Breast epithelium (tissue), 4 donors: ENCODE measurements around the gene PRPF6. TPM values are rescaled to one million over a fixed set of nuclear protein-coding genes. Genes with fewer than 3 reads are reported as not detected.

Source experiments
- DNase-seq, 2 donors: peaks; one replicate each; pipeline ENCODE4 v3.0.0-alpha.2; 2019; ENCODE audit warnings: low spot score in 2 of 2
- H3K27ac ChIP-seq, 2 donors: fragments of 200-600 bp; sonication (generic) in 1 of 2; one replicate each; pipeline ENCODE4 v1.5.1; 2016 to 2019; ENCODE audit warnings: mild to moderate bottlenecking in 1 of 2
- H3K27me3 ChIP-seq, 2 donors: fragments of 200-600 bp; sonication (generic) in 1 of 2; one replicate each; pipeline versions ENCODE4 v1.5.1 to v1.6.0; 2017 to 2019; ENCODE audit warnings: control low read depth in 1 of 2, mild to moderate bottlenecking in 1 of 2
- H3K36me3 ChIP-seq: fragments of 200-600 bp; one replicate; pipeline ENCODE4 v1.5.1; 2019
- H3K4me1 ChIP-seq, 2 donors: fragments of 200-600 bp; sonication (generic); one replicate each; pipeline ENCODE4 v1.5.1; 2016 to 2019; ENCODE audit warnings: control low read depth in 1 of 2
- H3K4me3 ChIP-seq, 3 donors: fragments of 200-600 bp; sonication (generic); 1 replicate in 2 of 3; 2 replicates in 1 of 3; pipeline ENCODE4 v1.5.1; 2016 to 2019; ENCODE audit warnings: mild to moderate bottlenecking in 3 of 3, moderate library complexity in 2 of 3
- H3K9me3 ChIP-seq, 2 donors: fragments of 200-600 bp; sonication (generic) in 1 of 2; one replicate each; pipeline ENCODE4 v1.5.1; 2016 to 2019; ENCODE audit warnings: control low read depth in 1 of 2
- POLR2A ChIP-seq: fragments of 450-650 bp; IDR thresholded peaks from one replicate; pipeline ENCODE4 v1.6.1; 2016; ENCODE audit warnings: antibody characterized with exemption, mild to moderate bottlenecking, moderate library complexity
- POLR2AphosphoS5 ChIP-seq, 3 donors: sonication (generic); formaldehyde crosslinking; IDR thresholded peaks; one replicate each; pipeline ENCODE4 v1.6.1; 2017; ENCODE audit warnings: antibody characterized with exemption in 3 of 3
- intact Hi-C: fragments of 100-400 bp; cut with DNase I; formaldehyde crosslinking; loops from one replicate; pipeline ENCODE4 v1.15.1; 2023; ENCODE audit warnings: low total_unique reads
- total RNA-seq, 3 donors: library from RNA; depleted of rRNA; stranded (reverse); fragments of >200 nt; gene quantifications; one replicate each; pipeline ENCODE4 v1.1.0, GENCODE V29; 2016
- TF ChIP-seq, protein P1 (sequence below), 3 donors: fragments of 450-650 bp; IDR thresholded peaks; one replicate each; pipeline ENCODE4 v1.5.1; 2016 to 2017; ENCODE audit warnings: antibody characterized with exemption in 3 of 3, mild to moderate bottlenecking in 3 of 3, moderate library complexity in 3 of 3

The PRPF6 gene
- total RNA-seq, 3 donors from 2014 or later, result 53.9 to 67.5 (median 59.6) TPM

DNA sequence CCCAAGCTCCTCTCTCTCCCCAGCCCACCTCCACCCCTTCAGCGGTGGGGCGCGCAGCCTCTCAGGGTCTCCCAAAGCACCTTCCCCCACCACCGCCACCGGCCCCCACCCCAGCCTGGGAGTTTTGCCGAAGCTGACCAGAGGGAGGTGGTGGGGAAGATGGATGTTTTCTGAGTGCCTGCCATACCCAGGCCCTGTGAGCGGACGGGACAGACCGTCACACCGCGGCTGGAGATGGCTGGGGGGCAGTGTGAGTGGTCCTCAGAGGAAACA is 60.8 kb downstream of the PRPF6 start:
- no peak for DNase-seq
- TF ChIP-seq, protein P1, sequence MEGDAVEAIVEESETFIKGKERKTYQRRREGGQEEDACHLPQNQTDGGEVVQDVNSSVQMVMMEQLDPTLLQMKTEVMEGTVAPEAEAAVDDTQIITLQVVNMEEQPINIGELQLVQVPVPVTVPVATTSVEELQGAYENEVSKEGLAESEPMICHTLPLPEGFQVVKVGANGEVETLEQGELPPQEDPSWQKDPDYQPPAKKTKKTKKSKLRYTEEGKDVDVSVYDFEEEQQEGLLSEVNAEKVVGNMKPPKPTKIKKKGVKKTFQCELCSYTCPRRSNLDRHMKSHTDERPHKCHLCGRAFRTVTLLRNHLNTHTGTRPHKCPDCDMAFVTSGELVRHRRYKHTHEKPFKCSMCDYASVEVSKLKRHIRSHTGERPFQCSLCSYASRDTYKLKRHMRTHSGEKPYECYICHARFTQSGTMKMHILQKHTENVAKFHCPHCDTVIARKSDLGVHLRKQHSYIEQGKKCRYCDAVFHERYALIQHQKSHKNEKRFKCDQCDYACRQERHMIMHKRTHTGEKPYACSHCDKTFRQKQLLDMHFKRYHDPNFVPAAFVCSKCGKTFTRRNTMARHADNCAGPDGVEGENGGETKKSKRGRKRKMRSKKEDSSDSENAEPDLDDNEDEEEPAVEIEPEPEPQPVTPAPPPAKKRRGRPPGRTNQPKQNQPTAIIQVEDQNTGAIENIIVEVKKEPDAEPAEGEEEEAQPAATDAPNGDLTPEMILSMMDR (IDR thresholded peaks at IDR 0.05), result no peak
- TF ChIP-seq POLR2AphosphoS5 (IDR thresholded peaks at IDR 0.05) (no peak), POLR2A (no peak)
- H3K4me1 ChIP-seq, result peaks cover 0 to 4% of the 10 kb centered on the region in 2 donors
- H3K36me3 ChIP-seq, result no peaks in the 10 kb centered on the region
- H3K27ac ChIP-seq, result peak overlapping the region in 1 of 2 donors; percentile 66
- H3K9me3 ChIP-seq, result no peaks in the 10 kb centered on the region
- intact Hi-C loops, result no loop called here
- peak overlapping the region; percentile 39 to 71 (median 50) for H3K4me3 ChIP-seq
- peaks cover 0 to 31% of the 10 kb centered on the region in 2 donors for H3K27me3 ChIP-seq

DNA sequence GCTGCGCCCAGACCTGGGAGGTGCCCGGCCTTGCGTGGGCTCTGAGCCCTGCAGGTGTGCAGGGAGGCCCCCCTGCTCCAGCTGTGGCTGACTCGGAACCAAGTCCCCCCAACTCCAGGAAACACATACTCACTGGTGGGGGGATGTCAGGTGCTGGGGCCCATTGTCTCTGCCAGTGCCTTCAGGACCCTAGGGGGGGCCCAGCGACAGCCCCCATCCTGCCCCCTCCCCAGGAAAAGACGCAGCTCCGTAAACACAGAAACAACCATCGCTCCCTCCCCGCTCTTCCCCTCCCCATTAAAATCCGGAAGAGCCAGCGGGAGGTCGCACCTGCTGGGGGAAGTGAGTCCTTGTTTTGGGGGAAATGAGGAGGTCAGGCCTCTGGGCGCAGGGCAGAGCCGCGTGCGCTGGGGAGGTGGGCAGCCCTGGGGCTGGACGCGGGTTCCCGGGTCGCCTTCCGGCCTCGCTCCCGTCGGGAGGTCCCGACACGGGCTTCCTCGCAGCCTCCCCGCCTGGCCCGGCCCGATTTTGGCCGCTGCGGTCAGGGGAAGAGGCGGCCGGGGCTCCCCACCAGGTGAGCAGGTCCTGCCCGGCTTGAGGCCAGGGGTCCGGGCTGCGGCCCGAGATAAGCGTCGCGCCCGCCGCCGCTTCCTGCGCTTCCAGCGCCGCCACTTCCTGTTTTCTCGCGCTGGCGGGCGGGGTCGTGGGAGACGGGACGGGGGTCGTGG is 61.3 kb downstream of the PRPF6 start:
- no peaks in the 10 kb centered on the region for H3K36me3 ChIP-seq
- H3K27ac ChIP-seq, result peak overlapping the region; percentile 65 to 66
- intact Hi-C loops, result no loop called here
- no peak for DNase-seq
- TF ChIP-seq POLR2AphosphoS5 (IDR thresholded peaks at IDR 0.05), result peak in 1 of 3 donors; percentile 11
- TF ChIP-seq, protein P1 (IDR thresholded peaks at IDR 0.05), result no peak
- peaks cover 0 to 36% of the 10 kb centered on the region in 2 donors for H3K27me3 ChIP-seq
- H3K9me3 ChIP-seq, result no peaks in the 10 kb centered on the region
- H3K4me3 ChIP-seq, result peak overlapping the region; percentile 39 to 71 (median 50)
- H3K4me1 ChIP-seq, result peaks cover 0 to 4% of the 10 kb centered on the region in 2 donors

- TF ChIP-seq, protein P1 (IDR thresholded peaks at IDR 0.05), result no peak
- TF ChIP-seq POLR2A (no peak), POLR2AphosphoS5 (IDR thresholded peaks at IDR 0.05) (no peak)
- H3K27ac ChIP-seq, result no peak overlapping the region
- H3K27me3 ChIP-seq, result peaks cover 3 to 50% of the 10 kb centered on the region in 2 donors
Measured at GRCh38 chr20:64043768-64044167, 62.8 kb downstream of the PRPF6 start.

GRCh38 chr20:64044484-64045247 is 63.7 kb downstream of the PRPF6 start:
- no peaks in the 10 kb centered on the region for H3K36me3 ChIP-seq
- intact Hi-C loops, result no loop called here
- DNase-seq, result no peak
- H3K9me3 ChIP-seq, result no peaks in the 10 kb centered on the region
- H3K27me3 ChIP-seq, result peaks cover 3 to 54% of the 10 kb centered on the region in 2 donors
- TF ChIP-seq, protein P1 (IDR thresholded peaks at IDR 0.05), result no peak
- TF ChIP-seq POLR2A (no peak), POLR2AphosphoS5 (IDR thresholded peaks at IDR 0.05) (no peak)
- peak overlapping the region in 1 of 2 donors; percentile 48 for H3K27ac ChIP-seq
- peaks cover 0 to 8% of the 10 kb centered on the region in 2 donors for H3K4me1 ChIP-seq
- H3K4me3 ChIP-seq, result peak overlapping the region in 1 of 3 donors; percentile 10

More at GRCh38 chr20:64043768-64044167, 62.8 kb downstream of the PRPF6 start:
- peaks cover 0 to 6% of the 10 kb centered on the region in 2 donors for H3K4me1 ChIP-seq
- intact Hi-C loops, result no loop called here
- no peak for DNase-seq
- no peaks in the 10 kb centered on the region for H3K36me3 ChIP-seq
- no peaks in the 10 kb centered on the region for H3K9me3 ChIP-seq
- H3K4me3 ChIP-seq, result no peak overlapping the region
